ENCODE results near the gene CARHSP1. TPM values are rescaled to one million over a fixed set of nuclear protein-coding genes. Genes with fewer than 3 reads are reported as not detected.

CARHSP1 gene
- total RNA-seq, 1 donor from 2014 or later, result 70.2 TPM

DNA sequence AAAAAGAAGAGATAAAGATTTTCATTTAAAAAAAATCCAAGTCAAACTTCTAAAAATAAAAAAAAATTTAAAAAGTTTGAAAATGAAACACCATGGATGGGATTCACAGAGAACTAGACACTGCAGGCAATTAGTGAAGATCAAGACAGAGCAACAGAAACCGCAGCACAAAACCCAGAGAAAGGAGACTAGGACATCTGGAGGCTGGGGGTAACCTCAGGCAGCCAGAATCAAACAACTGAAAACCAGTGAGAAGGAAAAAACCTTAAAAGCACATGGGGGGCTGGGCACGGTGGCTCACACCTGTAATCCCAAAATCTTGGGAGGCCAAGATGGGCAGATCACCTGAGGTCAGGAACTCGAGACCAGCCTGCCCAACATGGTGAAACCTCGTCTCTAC lies 44.0 kb upstream of the CARHSP1 start:
- H3K4me3 Mint-ChIP-seq (ENCODE audit: unreplicated experiment), result no peak overlapping the region
- no peak for DNase-seq (ENCODE audit: extremely low spot score, unreplicated experiment)
- no peaks in the 10 kb centered on the region for H3K27me3 Mint-ChIP-seq (ENCODE audit: unreplicated experiment)
- TF ChIP-seq, protein P1, sequence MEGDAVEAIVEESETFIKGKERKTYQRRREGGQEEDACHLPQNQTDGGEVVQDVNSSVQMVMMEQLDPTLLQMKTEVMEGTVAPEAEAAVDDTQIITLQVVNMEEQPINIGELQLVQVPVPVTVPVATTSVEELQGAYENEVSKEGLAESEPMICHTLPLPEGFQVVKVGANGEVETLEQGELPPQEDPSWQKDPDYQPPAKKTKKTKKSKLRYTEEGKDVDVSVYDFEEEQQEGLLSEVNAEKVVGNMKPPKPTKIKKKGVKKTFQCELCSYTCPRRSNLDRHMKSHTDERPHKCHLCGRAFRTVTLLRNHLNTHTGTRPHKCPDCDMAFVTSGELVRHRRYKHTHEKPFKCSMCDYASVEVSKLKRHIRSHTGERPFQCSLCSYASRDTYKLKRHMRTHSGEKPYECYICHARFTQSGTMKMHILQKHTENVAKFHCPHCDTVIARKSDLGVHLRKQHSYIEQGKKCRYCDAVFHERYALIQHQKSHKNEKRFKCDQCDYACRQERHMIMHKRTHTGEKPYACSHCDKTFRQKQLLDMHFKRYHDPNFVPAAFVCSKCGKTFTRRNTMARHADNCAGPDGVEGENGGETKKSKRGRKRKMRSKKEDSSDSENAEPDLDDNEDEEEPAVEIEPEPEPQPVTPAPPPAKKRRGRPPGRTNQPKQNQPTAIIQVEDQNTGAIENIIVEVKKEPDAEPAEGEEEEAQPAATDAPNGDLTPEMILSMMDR (IDR thresholded peaks at IDR 0.05), result no peak
- peaks cover 44% of the 10 kb centered on the region for H3K36me3 Mint-ChIP-seq (ENCODE audit: unreplicated experiment)
- no peaks in the 10 kb centered on the region for H3K4me1 Mint-ChIP-seq (ENCODE audit: unreplicated experiment)
- no peaks in the 10 kb centered on the region for H3K9me3 Mint-ChIP-seq (ENCODE audit: unreplicated experiment)
- H3K27ac Mint-ChIP-seq (ENCODE audit: unreplicated experiment), result no peak overlapping the region

DNA sequence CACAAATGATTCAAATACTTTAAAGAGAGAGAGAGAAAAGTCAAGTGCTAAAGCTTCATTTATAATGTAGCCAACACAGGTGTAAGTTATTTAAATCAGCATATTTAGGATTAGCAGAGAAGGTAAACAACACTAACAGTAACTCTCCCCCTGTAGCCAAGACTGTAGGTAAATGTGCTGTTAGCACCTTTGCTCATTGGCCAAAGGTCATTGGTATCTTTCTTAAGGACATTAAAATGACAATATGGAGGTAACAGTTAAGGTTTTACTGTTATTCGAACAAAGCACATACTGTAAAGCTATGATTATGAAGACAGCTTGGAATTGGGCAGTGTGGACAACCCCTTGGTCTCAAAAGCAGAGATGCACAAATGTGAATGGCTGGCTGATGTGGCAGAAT lies 42.0 kb upstream of the CARHSP1 start:
- Mint-ChIP-seq H3K4me3 (ENCODE audit: unreplicated experiment) (no peak overlapping the region), H3K36me3 (ENCODE audit: unreplicated experiment) (peaks cover 42% of the 10 kb centered on the region), H3K27ac (ENCODE audit: unreplicated experiment) (no peak overlapping the region), H3K9me3 (ENCODE audit: unreplicated experiment) (no peaks in the 10 kb centered on the region), H3K4me1 (ENCODE audit: unreplicated experiment) (no peaks in the 10 kb centered on the region), H3K27me3 (ENCODE audit: unreplicated experiment) (no peaks in the 10 kb centered on the region)
- no peak for DNase-seq (ENCODE audit: extremely low spot score, unreplicated experiment)
- TF ChIP-seq, protein P1 (IDR thresholded peaks at IDR 0.05), result no peak

GRCh38 chr16:8908810-8909468 lies 40.1 kb upstream of the CARHSP1 start:
- TF ChIP-seq, protein P1 (IDR thresholded peaks at IDR 0.05), result no peak
- peak overlapping the region; percentile 38 for H3K27ac Mint-ChIP-seq (ENCODE audit: unreplicated experiment)
- no peak for DNase-seq (ENCODE audit: extremely low spot score, unreplicated experiment)
- H3K4me1 Mint-ChIP-seq (ENCODE audit: unreplicated experiment), result no peaks in the 10 kb centered on the region
- H3K36me3 Mint-ChIP-seq (ENCODE audit: unreplicated experiment), result peaks cover 36% of the 10 kb centered on the region
- H3K4me3 Mint-ChIP-seq (ENCODE audit: unreplicated experiment), result no peak overlapping the region
- no peaks in the 10 kb centered on the region for H3K27me3 Mint-ChIP-seq (ENCODE audit: unreplicated experiment)
- no peaks in the 10 kb centered on the region for H3K9me3 Mint-ChIP-seq (ENCODE audit: unreplicated experiment)

DNA sequence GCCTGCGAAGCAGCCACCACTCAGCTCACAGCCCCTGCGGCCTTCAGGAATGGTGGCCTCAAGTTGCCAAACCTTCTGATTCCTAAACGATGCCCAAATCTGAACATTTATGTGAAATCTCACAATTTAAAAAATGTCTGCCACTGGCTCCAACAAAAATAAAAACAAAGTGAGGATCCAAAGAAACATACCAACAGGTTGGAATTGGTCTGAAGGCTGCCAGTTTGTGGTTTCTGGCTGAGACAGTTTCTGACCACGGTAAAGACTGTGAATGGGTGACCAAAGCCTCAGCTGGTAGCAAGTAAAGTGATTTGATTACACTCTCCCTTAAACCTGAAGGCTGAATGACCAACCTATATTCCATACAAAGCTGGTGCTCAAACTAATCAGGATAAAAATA lies 38.3 kb upstream of the CARHSP1 start:
- Mint-ChIP-seq H3K4me1 (ENCODE audit: unreplicated experiment) (no peaks in the 10 kb centered on the region), H3K27ac (ENCODE audit: unreplicated experiment) (no peak overlapping the region), H3K9me3 (ENCODE audit: unreplicated experiment) (no peaks in the 10 kb centered on the region), H3K27me3 (ENCODE audit: unreplicated experiment) (no peaks in the 10 kb centered on the region), H3K36me3 (ENCODE audit: unreplicated experiment) (peaks cover 43% of the 10 kb centered on the region), H3K4me3 (ENCODE audit: unreplicated experiment) (no peak overlapping the region)
- TF ChIP-seq, protein P1 (IDR thresholded peaks at IDR 0.05), result no peak
- DNase-seq (ENCODE audit: extremely low spot score, unreplicated experiment), result no peak

DNA sequence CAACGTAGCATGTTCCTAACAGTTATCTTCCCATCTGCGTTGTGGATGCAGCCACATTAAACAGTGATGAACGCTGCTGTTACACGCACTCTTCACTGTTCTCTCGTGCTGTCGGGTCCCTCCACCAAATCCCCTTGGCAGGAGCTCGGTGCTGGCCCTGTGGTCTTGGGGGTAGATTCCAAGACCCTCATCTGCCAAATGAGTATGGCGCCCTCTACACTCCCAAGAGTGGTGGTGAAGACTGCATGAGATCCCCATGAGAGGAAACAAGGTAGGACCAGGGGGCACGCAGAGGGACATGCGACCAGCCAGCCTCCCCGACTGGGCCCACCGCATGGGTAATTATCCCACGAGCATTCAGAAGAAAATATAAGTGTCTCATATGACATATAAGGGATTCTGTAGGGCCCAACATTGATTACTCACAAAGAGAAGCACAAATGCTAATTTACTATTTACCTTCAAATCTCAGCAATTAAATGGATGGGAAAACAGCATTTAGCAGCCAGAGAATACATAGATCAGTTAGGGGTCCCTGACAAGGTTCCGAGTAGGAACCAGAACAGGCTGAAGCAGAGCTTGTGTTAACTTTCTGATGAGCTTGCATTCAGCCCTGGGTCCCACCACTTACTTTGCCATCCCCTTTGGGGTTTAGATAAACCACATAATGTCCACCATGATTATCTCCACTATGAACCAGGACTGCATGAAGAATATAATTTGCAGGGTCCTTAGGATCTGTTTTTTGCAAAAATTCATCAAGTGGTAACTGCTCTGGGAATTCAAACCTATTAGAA lies 37.2 kb upstream of the CARHSP1 start:
- Mint-ChIP-seq H3K4me3 (ENCODE audit: unreplicated experiment) (no peak overlapping the region), H3K36me3 (ENCODE audit: unreplicated experiment) (peaks cover 43% of the 10 kb centered on the region), H3K27ac (ENCODE audit: unreplicated experiment) (no peak overlapping the region), H3K27me3 (ENCODE audit: unreplicated experiment) (no peaks in the 10 kb centered on the region), H3K4me1 (ENCODE audit: unreplicated experiment) (no peaks in the 10 kb centered on the region), H3K9me3 (ENCODE audit: unreplicated experiment) (no peaks in the 10 kb centered on the region)
- no peak for DNase-seq (ENCODE audit: extremely low spot score, unreplicated experiment)
- TF ChIP-seq, protein P1 (IDR thresholded peaks at IDR 0.05), result peak; percentile 16

All from osteocyte (in vitro differentiated cells).